OCI-LY7 (cell line): Measurements from ENCODE around the gene INTS13.
"Not testable (repeated sequence)": the region's sequence is repeated elsewhere in the genome, so short reads cannot be mapped to it uniquely, and the experiment has no call there.

Experiments
- EZH2phosphoT487 ChIP-seq: fragments of 200-600 bp; sonication (generic); IDR thresholded peaks from 2 replicates; pipeline ENCODE4 v1.6.1; 2018; ENCODE audit warnings: low read depth, borderline replicate concordance, mild to moderate bottlenecking, mixed run types, antibody characterized with exemption, low read length, moderate library complexity, mixed read lengths
- TF ChIP-seq, protein P1 (sequence below): fragments of 200-600 bp; sonication (generic); conservative IDR thresholded peaks from 2 replicates; pipeline ENCODE4 v1.5.1; 2014; ENCODE audit warnings: mild to moderate bottlenecking, antibody characterized with exemption, low read length, moderate library complexity, mixed read lengths

DNA sequence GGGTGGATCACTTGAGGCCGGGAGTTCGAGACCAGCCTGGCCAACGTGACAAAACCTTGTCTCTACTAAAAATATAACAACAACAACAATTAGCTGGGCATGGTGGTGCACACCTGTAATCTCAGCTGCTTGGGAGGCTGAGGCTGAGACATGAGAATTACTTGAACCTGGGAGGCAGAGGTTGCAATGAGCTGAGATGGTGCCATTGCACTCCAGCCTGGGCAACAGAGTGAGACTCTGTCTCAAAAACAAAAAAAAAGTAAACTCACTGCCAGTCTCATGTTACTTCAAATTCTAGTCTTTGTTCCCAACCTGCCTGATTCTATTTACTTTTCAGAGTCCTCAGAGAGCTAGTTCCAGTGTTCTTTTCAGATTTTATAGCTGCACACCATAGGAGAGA lies 75.0 kb downstream of the INTS13 start:
- TF ChIP-seq, protein P1, sequence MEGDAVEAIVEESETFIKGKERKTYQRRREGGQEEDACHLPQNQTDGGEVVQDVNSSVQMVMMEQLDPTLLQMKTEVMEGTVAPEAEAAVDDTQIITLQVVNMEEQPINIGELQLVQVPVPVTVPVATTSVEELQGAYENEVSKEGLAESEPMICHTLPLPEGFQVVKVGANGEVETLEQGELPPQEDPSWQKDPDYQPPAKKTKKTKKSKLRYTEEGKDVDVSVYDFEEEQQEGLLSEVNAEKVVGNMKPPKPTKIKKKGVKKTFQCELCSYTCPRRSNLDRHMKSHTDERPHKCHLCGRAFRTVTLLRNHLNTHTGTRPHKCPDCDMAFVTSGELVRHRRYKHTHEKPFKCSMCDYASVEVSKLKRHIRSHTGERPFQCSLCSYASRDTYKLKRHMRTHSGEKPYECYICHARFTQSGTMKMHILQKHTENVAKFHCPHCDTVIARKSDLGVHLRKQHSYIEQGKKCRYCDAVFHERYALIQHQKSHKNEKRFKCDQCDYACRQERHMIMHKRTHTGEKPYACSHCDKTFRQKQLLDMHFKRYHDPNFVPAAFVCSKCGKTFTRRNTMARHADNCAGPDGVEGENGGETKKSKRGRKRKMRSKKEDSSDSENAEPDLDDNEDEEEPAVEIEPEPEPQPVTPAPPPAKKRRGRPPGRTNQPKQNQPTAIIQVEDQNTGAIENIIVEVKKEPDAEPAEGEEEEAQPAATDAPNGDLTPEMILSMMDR = not testable (repeated sequence)
- TF ChIP-seq EZH2phosphoT487 = not testable (repeated sequence)
